Erythroblast (primary cell): Measurements from ENCODE around the gene DBN1.

ENCODE experiments used
- DNase-seq, 2 experiments: peaks; one replicate each; lab custom pipeline; 2025; lab: John Stamatoyannopoulos, UW
- GATA1 ChIP-seq: IDR thresholded peaks from 2 replicates; pipeline ENCODE4 v1.6.1; 2011; ENCODE audit warnings: low read depth, mild to moderate bottlenecking, control low read depth, low read length, moderate library complexity
- POLR2A ChIP-seq: IDR thresholded peaks from 2 replicates; pipeline ENCODE4 v1.6.1; 2011; ENCODE audit warnings: mild to moderate bottlenecking, low read length

DBN1 gene

DNA sequence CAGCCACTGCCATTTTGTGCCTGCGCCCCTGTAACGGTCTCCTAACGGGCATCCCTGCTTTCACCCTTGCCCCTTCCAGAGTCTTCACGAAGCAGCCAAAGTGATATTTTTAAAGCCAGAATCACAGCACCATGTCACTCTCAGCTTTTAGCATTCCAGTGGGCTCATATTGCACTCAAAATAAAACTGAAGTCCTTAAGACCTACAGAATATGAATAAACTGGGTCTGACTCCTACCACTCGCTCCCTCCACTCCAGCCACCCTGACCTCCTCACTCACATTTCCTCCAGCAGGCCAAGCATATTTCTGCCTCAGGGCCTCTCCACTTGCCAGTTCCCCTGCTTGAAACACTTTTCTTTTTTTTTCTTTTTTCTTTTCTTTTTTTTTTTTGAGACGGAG is 26.4 kb upstream of the DBN1 start:
- TF ChIP-seq POLR2A (no peak), GATA1 (no peak)
- DNase-seq = no peak

DNA sequence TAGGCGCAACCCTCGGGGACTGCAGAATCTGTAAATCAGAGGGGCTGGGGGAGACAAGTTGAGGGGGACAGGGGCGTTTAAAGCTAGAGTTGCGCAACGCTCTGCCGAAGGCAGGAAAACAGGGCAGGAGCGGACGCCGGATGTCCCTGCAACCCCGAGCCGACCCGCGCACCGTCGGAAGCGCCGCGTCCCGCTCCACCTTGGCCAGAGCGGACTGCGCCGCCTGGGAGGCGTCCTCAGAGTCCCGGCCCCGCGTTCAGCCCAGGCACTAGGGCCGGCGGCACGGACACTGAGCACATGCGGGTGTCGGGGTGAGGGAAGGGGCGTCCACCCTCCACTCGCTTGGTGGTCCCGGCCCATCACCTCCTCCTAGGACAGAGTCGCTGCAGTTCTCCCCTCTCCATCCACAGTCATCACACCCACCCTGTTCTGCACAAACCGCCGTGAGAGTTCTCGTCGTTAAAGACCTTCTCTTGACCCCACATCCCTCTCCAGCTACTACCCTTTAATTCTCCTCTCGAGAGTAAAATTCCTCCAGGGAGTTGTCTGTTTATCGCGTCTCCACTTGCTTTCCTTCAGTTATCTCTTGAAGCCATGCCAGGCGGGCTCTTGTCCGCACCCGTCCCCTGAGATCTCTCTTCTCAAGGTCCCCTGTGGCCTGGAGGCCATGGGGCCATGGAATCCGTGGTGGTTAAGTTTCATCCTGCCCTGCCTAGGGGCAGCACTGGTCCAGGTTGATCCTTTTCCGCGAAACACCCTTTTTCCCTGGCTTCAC is 24.8 kb upstream of the DBN1 start:
- peak; percentile 82 to 89 for DNase-seq
- TF ChIP-seq POLR2A = no peak

DNA sequence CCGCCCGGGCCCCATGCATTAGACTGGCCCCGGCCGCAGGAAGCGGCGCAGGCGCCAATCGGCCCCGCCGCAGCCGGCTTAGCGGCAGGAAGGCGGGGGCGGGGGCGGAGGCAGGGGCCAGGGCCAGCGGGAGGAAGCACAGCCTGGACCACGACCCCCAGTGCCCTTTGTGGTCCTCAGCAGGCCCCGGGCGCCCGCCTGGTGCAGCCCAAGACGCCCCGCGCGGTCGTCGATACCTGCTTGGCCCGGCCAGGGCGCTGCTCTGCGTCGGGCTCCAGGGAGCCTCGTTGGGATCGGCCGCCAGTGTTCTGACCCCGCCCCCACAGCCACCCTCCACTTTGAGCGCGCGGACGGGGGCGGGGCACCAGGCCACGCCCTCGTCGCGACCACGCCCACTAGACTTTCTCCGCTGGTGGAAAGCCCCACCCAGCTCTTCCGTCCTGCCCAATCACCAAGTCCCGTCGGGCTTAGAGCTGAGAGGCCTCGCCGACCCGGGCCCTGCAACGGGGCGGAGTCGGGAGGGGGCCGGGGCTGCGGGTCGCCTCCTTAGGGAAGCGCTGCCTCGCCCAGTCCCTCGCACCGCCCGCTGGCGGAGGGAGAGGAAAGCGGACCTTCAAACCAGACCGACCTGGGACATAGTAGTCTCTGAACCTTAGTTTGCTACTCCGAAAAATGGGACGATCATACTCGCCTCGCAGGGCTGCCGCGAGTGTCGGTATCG is 24.0 kb upstream of the DBN1 start, which contains the start of gene PDLIM7:
TSS of gene PDLIM7 (minus strand) at position 313 of the 721 bp plus-strand sequence. CDS start 1,092 bp downstream, outside the sequence.
- TF ChIP-seq POLR2A (peak; percentile 82), GATA1 (no peak)
- DNase-seq = peak; percentile 96 to 98

DNA sequence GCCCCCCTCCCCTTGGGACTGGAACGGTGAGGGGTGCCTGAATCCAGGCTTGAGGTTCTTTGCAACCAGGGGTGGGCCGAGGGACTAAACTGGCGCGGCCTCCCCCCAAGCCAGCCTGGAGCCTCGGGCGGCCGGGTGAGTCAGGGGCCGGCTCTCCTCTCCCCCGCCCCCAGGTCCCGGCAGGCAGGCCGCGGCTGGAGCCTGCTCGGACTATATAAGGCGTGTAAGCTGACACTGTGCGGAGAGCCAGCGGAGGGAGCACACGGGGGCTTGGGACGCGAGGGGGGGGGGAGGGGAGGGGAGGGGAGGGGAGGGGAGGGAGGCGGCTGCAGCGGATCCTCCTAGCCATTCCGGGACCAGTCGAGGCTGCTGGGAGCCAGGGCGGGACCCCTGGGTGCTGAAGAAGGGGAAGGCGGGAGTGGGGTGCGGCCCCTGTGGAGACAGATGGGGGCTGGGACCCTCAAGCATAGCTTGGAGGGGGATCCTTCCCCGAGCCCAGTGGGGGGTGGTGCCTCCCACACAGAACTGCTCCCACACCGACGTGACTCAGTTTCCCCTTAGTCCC is 23.4 kb upstream of the DBN1 start:
- peak; percentile 66 to 67 for DNase-seq
- TF ChIP-seq POLR2A (no peak), GATA1 (no peak)

DNA sequence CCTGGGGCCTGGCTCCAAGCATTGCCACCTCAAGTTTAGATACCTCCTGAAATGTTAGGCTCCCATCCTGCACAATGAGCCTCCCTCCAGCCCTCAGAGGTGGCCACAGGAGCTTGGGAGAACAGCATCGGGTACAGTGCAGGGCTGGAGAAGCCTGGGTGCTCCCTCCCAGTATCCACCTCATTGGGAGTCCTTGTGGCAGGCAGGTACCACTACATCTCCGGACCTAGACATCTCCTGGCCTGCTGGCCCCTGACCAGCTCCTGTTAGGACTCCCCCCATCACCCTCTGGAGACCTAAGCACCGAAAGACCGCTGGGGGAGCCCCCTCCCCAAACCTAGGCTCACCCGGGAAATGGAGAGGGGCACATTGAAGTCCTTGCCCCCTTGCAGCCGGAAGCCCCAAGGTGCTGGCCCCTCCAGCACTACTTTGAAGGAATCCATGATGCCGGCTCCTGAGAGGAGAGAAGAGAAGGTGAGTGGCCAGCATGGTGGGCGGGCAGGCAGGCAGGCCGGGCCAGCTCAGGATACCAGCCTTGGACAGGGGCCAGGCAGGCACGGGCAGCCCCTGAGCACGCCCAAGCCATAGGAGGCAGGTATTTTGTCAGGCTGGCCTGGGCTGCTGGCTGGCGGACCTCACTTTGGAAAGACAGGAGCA is 22.8 kb upstream of the DBN1 start:
- peak; percentile 45 to 53 for DNase-seq
- TF ChIP-seq GATA1 (no peak), POLR2A (no peak)

DNA sequence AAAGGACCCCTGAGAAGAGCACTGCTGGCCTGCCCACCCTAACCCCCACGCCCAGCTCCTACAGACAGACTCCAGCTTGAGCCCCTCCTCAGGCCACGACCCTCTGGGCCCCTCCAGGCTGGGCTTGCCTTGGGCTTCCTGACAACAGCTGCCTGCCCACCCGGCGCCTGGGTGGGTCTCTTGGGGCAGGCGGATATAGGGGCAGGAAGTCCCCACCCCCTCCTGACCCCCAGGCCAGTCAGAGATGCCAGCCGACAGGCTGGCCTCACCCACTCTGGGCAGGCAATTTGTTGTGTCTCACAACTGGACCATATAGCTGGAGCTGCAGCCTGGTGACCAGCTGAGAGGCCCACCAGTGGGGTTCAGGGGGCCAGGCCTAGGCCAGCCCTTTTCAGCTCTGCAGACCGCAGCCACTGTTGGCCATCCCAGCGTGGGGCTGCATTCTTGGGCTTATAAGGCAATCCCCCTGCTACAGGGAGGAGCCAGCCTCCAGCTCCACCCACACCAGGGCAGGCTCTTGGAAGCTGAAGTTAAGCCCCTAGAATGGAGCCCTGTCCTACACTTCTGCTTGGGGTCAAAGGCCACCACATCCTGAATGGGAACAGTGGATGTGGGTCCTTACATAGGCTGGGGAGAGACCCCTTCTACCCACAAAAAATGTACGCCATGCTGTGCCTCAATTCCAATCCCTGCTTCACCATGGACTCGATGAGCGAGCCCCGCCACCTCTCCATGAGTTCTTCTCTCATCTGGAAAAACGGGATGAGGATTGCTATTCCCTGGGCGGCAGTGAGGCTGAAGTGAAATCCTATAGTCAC is 22.0 kb upstream of the DBN1 start:
- TF ChIP-seq POLR2A = no peak
- TF ChIP-seq GATA1 = no peak
- peak; percentile 67 to 70 for DNase-seq

DNA sequence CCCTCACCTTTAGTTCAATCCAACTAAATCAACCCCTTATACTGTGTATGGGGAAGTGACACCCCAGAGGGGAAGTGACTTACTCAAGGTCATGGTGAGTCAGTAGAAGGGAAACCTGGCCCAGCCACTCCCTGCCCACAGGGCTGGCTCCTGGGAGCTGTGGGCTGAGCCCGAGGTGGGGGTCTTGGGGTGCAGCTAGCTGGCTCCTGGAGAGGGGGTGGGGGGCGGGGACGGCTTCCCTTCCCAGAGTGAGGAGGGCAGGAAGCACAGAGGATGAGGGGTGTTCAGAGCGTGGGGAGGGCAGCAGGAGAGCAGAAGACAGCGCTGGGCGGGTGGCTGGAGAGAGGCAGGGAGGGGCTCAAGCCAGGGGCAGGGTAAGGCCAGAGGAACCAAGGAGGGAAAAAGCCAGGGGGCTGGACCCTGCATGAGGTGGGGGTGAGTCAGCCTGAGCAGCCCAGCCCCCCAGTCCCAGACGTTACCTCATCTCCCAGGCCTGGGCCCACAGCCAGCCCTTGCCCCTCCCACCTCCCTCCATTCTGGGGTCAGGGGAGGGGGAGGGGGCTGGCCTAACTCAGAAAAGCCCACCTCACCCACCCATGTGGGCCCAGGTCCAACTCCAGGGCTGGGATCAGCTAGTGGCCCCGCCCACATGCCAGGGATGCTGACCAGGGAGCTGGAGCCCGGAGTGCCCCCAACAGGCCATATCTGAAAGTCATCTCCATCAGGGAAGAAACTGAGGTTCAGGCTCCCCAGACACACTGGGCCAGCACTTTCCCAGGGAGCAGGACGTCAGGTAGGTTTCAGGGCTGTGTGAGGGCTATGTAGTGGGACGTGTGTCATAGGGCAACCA is 21.1 kb upstream of the DBN1 start:
- DNase-seq = peak; percentile 36 to 74
- TF ChIP-seq GATA1 (no peak), POLR2A (no peak)

DNA sequence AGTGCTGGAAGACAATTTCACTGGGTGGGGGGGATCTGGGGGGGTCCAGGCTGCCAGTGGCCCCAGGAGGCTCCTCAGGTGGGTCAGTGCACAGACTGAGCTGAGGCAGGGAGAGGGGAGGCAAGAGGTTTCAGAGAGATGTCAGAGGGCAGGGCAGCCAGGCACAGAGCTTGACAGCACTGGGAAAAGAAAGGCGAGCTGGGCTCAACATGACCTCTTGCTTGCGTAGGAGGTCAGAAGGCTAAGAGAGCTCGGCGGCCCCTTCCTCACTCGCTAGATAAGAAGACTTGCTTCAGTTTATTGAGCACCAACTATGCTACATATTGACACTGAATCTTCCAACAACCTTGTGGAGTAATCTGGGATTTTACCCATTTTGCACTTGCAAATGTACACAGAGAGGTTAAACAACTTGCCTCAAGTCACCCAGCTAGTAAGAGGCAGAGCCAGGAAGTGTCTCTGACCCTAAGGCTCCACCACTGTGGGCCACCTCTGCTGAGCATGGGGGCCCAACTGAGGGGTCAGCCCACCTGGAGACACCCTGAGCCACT is 20.4 kb upstream of the DBN1 start:
- TF ChIP-seq GATA1 (no peak), POLR2A (no peak)

DNA sequence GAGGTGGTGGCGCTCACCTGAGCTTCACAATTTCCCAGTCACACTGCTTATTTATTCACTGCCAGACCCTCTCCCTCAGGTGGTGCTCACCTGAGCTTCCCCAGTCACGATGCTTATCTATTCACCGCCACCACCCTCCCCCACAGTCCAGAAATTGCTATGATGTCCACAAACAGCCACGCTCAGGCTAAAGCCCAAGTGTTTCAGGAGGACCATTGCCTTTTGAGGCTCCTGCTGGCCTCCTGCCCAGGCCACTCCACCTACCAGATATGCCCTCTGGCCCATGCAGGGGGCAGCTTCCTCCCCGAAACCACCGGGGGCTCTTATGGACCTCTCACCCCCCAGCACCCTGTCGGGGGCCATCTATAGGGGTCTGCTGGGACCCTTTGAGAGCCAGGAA is 19.4 kb upstream of the DBN1 start:
- TF ChIP-seq POLR2A (no peak), GATA1 (no peak)
- DNase-seq = no peak

More for the DNA sequence above, 20.4 kb upstream of the DBN1 start:
- no peak for DNase-seq

DNA sequence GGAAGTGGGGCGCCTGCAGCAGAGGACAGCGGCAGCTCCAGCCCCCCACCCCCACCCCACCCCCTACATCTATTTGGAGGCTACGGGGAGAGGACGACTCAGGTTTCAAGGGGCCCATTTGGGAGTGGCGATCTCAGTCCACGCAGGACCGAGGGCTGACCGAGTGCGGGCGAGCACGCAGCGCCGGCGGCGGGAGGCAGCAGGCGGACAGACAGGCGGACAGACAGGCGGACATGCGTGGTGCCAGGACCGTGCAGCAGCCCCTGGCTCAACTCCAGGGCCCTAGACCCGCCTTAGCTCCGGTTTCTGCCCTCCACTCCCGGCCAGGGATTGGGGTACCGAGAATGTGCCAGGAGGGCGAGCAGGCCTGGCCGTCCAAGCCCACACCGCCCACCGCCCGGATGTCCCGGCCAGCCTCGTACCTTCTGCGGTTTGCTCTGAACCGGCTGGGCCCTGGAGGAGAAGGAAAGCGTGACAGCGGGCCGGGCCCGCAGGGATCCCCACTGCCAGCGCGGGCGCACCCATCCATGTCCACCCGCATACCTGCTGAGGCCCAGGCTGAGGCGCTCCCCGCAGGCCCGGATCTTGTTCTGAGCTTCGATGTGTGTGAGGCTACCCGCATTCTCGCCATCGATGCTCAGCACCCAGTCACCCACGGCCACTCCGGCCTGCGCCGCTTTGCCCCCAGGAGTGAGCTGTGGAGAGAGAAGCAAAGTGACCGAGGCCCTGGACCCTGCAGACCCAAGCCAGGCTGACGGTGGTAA is 18.7 kb upstream of the DBN1 start:
- no peak for DNase-seq
- no peak for TF ChIP-seq POLR2A
- no peak for TF ChIP-seq GATA1

DNA sequence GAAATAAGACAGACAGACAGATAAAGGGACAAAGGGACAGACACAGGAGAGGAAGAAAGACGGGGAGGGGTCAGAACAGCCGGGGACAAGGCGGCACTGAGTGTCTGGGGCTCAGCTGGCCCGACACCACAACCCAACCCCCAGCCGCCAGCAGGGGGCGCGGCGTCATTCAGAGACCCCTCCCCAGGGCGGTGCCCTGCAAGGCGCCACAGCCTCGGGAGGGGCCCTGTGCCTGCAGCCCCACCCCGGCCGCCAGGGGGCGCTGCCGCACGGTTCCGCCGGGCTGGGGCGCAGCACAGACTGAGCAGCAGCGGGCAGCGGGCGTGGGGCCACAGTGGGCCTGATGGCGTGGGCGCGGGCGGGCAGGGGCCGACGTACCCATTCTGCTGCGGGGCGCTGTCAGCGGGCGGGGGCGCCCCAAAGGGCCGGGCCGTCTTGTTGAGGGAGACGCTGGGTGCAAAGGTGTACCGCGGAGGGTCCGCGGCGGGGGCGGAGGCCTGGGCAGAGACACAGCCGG is 18.1 kb upstream of the DBN1 start:
- DNase-seq = peak; percentile 84 to 85
- no peak for TF ChIP-seq POLR2A
- no peak for TF ChIP-seq GATA1
